A549 (cell line): ENCODE measurements around the gene BRF1.

Experiments
- HES2 ChIP-seq: fragments of >200 bp; sonication (Bioruptor Twin); formaldehyde crosslinking; IDR thresholded peaks from 2 replicates; pipeline ENCODE4 v1.6.1; 2016
- KDM1A ChIP-seq: fragments of 200-600 bp; sonication (generic); IDR thresholded peaks from 2 replicates; pipeline ENCODE4 v1.6.1; 2016; ENCODE audit warnings: low read depth, mild to moderate bottlenecking
- TF ChIP-seq, protein P1 (sequence below): IDR thresholded peaks from 2 replicates; pipeline ENCODE4 v1.6.1; 2012

DNA sequence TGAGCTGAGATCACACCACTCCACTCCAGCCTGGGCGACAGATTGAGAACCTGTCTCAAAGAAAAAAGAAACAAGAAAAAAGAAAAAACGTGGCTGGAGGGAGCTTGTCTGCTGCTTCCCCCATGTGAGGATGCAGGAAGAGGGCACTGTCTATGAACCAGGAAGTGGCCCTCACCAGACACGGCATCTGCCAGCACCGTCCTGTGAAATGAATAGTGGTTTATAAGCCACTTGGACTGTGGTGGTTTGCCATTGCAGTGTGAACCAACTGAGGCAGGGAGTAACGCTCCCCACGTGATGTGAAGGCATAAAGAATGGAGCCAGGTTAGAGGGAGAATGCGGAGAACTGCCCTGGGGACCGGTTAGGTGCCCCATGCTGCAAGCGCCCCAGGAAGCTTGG lies 4.5 kb upstream of the BRF1 start:
- TF ChIP-seq, protein P1, sequence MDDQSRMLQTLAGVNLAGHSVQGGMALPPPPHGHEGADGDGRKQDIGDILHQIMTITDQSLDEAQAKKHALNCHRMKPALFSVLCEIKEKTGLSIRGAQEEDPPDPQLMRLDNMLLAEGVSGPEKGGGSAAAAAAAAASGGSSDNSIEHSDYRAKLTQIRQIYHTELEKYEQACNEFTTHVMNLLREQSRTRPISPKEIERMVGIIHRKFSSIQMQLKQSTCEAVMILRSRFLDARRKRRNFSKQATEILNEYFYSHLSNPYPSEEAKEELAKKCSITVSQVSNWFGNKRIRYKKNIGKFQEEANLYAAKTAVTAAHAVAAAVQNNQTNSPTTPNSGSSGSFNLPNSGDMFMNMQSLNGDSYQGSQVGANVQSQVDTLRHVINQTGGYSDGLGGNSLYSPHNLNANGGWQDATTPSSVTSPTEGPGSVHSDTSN: no peak
- TF ChIP-seq HES2: no peak
- TF ChIP-seq KDM1A: no peak
